Activated CD4-positive, alpha-beta T cell treated with anti-CD3 and anti-CD28 coated beads for 48 hours (primary cell): ENCODE measurements around the gene TUBB3.
A peak's percentile ranks its signal among the peaks of the same experiment; 100 is the strongest.
"Not testable (repeated sequence)": the region's sequence is repeated elsewhere in the genome, so short reads cannot be mapped to it uniquely, and the experiment has no call there.

Experiments
- DNase-seq: peaks from one replicate; pipeline ENCODE4 v3.0.0-alpha.2; 2020

TUBB3 gene

DNA sequence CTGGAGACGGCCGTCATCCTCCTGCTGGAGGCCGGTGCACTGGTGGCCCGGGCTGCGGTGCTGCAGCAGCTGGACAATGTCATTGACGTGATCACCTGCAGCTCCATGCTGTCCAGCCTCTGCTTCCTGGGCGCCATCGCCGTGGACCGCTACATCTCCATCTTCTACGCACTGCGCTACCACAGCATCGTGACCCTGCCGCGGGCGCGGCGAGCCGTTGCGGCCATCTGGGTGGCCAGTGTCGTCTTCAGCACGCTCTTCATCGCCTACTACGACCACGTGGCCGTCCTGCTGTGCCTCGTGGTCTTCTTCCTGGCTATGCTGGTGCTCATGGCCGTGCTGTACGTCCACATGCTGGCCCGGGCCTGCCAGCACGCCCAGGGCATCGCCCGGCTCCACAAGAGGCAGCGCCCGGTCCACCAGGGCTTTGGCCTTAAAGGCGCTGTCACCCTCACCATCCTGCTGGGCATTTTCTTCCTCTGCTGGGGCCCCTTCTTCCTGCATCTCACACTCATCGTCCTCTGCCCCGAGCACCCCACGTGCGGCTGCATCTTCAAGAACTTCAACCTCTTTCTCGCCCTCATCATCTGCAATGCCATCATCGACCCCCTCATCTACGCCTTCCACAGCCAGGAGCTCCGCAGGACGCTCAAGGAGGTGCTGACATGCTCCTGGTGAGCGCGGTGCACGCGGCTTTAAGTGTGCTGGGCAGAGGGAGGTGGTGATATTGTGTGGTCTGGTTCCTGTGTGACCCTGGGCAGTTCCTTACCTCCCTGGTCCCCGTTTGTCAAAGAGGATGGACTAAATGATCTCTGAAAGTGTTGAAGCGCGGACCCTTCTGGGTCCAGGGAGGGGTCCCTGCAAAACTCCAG, 3.4 kb upstream of the TUBB3 start:
- DNase-seq, result no peak

GRCh38 chr16:89920723-89921122, 2.4 kb upstream of the TUBB3 start:
- no peak for DNase-seq

DNA sequence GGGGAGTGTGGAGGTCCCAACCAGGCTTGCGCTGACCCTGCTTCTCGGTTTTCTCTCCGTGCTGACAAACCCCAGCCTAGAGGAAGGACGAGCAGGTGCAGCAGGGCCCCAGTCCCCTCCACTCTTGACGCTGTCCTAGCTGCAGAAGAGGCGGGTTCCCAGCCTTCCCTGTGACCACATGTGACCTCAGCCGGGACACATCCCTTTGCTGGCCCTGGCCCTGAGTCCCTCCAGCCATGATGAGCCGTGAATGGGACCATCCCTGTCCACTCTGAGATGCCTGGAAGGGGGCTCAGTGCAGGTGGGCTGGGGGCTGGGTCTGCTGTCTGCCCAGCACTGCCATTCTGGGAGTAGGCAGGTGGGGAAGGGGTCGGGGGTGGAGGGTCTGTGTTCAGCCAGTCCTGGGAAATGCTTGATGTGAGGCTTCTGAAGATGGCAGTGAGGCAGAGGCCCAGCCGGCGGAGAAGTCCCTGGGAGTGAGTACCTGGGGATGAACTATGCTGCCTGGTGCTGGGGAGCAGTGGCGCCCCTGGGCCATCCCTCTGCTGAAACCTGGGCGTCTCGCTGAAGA, 1.9 kb upstream of the TUBB3 start:
- DNase-seq, result no peak

DNA sequence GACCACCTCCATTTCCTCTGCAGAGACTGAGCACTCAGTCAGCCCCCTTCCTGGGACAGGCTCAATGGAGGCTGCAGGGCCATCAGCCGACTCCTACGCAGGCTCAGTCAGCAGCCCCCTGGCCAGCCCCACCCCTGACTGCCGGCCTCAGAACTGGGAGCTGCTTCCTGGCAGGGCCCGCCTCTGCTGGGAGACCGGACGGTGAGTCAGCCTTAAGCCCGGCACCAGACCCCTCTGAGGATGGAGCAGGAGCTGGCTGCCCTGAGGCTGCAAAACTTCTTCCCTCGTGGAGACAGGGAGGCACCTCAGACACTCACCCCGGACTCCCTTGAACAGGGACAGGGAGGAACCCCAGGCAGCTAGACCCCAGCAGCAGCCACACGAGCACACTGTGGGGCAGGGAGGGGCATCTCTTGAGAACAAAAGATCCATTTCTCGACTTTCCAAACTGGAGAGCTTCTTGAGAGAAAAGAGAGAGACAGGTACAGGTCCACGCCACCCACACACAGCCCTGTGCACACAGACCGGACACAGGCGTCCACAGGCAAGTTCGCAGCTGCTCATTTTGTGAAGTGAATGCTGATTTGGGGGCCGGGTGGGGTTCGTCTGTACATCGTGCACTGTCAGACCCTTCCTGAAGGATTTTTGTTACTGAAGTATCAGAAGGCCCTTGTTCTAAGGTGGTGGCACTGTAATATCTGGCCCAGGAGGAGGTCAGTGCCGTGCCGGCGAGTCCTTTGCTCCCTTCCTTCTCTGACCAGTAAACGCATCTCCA, 1.3 kb upstream of the TUBB3 start:
- no peak for DNase-seq

DNA sequence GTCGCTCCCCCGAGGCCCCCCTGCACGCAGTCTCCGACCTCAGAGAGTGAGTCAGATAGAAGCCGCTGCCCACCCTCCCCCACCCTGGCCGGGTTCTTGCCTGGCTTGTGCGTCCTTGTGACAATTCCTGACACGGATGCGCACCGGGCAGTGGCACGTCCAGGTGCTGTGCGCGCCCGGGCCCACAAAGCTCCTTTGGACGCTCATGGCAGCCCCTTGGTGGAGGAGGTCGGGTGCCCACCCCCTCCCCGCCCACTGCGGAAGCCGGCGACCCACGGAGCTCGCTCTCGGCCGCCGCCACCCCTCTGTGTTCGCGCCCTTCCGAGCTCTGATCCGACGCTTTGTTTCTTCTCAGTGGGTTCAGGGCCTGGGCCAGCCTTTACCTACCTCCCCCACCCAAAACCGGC, 662 bp upstream of the TUBB3 start:
- DNase-seq, result peak; percentile 47

DNA sequence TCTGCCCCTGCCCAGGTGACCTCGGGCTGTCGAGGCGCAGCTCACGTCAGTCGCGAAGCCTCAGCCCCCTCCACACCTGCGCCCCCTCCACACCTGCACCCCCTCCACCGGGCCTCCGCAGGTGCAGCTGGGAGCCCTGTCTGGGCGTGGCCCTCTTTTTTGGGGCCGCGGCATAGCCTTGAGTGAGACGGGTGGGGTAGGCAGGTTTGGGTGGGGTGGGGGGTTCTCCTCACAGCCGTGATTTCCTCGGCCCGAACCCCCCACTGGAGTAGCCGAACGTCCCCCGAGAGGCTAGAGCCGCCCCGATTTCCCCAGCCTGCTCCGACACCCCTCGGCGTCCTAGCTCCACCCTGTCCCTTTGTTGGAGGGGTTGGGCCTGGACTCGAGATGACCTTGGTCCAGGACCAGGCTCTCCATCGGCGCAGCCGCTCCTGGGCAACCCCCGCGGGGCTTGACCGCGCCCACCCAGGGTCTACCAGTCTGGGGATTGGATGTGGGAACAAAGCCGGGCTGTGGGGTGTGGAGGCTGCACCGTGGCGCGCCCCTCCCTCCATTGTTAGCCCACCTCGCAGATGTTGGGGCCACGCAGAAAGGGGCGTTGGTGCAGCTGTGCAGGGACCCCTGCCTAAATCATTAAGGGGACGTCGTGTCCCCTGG, 626 bp downstream of the TUBB3 start:
- DNase-seq, result no peak

DNA sequence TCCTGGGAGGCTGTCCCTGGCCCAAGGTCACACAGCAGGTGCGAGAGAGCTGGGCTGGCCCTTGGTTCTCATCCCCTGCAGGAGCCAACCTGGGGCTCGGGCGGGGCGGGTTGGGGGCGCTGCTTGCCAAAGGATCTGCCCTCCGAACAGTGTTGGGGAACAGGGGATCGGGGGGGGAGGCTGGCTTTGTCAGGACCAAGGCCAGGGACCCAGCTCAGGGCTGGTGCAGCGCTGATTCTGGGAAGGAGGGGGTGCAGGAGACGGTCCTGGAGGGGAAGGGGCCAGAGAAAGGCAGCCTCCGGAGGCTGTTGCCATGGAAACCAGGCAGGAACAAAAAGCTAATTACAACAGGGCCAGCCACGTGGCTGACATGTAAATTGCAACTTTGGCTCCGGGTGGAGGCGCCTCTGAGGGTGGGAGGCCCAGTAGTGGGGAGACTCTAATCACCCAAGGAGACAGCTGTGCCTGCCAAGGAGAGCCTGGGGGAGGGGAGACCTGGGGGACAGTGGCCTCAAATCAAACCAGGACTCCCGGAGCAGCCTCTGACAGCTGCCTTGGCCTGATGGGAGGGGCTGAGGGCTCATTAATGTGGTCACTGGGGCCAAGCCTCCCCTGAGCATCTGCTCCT, 1.3 kb downstream of the TUBB3 start:
- DNase-seq, result peak; percentile 52

DNA sequence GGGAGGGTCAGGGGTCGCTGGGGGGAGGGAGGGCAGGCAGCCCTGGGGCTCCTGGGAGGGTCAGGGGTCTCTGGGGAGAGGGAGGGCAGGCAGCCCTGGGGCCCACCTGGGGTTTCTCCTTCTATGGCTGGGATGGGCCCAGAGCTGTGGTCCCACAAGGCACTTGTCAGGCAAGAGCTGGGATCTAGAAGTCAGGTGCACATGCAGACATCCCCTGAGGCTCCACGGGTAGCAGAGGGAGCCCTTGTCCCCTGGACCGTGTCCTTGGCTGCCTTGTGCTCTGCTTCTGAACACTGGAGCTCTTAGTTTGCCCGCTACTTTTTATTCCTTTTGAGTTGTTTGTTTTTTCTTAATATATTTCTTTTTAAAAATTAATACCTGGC, 1.8 kb downstream of the TUBB3 start:
- no peak for DNase-seq

- DNase-seq, result no peak
Measured at GRCh38 chr16:89925596-89926079, 2.5 kb downstream of the TUBB3 start.

DNA sequence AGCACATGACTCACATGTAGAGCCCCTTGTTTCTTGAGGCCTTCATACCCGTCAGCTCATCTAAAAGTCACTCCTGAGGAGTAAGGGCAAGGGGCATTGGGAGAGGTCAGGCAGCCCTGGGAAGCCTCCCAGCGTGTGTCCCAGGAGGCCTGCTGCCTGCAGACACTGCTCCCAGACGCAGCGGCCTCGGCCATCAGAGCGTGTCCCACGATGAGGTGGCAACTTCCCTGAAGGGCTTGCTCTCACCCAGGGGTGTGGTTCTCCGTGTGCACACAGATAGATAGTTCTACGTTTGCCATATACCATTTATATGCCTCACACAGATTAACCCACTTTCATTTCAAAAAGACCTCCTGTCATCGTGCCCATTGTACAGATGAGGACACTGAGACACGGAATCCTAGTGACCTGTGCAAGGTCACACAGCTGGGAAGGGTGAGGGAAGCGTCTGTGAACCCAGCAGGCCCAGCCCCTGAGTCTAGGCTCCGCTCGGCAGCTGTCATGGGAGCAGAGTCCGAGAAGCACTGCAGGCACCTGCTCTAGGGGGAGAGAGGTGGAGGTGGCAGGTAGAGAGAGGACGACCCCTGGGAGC, 8.3 kb downstream of the TUBB3 start:
- DNase-seq, result no peak

GRCh38 chr16:89931964-89932363, 8.8 kb downstream of the TUBB3 start:
- DNase-seq, result no peak

DNA sequence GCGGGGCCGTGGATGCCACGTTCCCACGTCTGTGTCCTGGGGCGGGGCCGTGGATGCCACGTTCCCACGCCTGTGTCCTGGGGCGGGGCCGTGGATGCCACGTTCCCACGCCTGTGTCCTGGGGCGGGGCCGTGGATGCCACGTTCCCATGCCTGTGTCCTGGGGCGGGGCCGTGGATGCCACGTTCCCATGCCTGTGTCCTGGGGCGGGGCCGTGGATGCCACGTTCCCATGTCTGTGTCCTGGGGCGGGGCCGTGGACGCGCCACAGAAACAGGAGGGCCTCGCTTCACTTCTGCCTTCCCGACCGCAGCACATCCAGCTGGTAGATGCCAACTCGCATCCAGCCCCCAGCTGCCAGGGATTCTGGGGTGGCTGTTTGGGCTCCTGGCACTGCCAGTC, 10.9 kb downstream of the TUBB3 start:
- DNase-seq, result not testable (repeated sequence)

GRCh38 chr16:89934611-89935553, 11.7 kb downstream of the TUBB3 start:
- no peak for DNase-seq

GRCh38 chr16:89935620-89936019, 12.5 kb downstream of the TUBB3 start:
- DNase-seq, result not testable (repeated sequence)

- no peak for DNase-seq
Measured at GRCh38 chr16:89936034-89936433, 12.9 kb downstream of the TUBB3 start.

DNA sequence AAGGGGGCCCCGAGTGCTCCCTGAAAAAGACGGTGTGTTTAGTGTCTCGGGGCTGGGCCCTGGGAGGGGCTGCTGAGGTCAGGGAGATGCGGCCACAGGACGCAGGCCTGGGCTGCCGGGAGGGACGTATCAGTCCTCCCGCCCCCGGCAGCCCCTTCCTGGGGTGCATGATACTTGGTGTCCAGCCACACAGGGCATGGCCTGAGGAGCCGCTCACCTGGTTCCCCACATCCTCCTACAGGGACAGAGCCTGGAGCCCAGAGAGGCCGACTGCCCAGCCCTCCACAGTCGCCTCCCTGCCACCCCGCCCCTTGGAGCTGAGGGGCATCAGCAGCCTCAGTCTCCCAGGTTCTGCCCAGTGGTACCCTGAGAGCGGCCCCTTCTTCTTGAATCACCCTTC, 13.4 kb downstream of the TUBB3 start:
- DNase-seq, result no peak

DNA sequence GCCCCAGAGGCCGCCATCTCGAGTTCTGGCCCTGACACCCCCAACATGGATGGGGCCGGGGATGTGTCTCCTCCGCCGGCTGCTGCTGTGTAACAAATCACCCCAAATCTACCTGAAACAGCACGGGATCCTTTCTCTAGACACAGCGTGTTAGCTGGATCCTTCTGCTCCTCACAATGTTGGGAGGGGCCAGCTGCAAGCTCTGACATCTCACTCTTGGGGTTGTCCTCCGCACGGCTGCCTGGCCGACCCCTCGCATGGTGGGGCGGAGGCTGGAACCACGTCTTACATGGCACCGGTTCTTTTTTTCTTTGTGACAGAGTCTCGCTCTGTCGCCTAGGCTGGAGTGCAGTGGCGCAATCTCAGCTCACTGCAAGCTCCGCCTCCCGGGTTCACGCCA, 13.8 kb downstream of the TUBB3 start:
- DNase-seq, result no peak

GRCh38 chr16:89938175-89938885, 15.2 kb downstream of the TUBB3 start:
- no peak for DNase-seq

DNA sequence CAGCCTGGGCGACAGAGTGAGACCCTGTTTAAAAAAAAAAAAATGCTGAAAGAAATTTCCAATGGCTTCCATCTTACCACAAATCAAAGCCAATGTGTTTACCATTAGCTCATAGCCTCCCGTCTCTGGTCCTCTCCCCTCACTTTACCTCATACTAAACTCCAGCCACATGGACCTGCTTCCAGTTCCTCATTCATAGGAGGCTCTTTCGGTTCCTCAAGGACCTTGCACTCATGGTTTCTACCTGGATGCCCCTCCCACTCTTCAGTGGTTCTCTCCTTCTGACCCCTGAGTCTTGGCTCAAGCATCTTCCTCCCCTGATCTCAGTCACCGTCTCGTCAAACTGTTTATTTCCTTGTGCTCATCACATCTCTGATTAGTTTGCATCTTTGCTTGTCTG, 21.6 kb downstream of the TUBB3 start:
- DNase-seq, result no peak

DNA sequence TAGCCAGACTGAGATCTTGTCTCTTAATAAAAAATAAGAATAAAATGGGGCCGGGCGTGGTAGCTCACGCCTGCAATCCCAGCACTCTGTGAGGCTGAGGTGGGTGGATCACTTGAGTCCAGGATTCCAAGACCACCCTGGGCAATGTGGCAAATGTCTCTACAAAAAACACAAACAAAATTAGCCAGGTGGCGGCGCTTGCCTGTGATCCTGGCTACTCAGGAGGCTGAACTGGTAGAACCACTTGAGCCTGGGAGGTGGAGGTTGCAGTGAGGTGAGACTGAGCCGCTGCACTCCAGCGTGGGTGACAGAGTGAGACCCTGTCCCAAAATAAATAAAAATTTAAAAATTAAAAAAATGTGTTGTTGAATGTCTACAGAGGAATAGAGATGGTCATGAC, 22.5 kb downstream of the TUBB3 start:
- no peak for DNase-seq
